H1 (cell line): Measurements from ENCODE around the gene VSTM2B. TPM values are rescaled to one million over a fixed set of nuclear protein-coding genes. Genes with fewer than 3 reads are reported as not detected.

Experiments used
- POLR2AphosphoS5 ChIP-seq: IDR thresholded peaks from 2 replicates; pipeline ENCODE4 v1.6.1; 2011; ENCODE audit warnings: low read depth, low read length
- polyA plus RNA-seq, 7 experiments: library from polyadenylated mRNA; depleted of rRNA in 3 of 7; stranded (reverse) in 5 of 7; unstranded in 2 of 7; fragments of >200 nt in 5 of 7; fragments of 200-250 nt in 2 of 7; gene quantifications; 1 replicate in 5 of 7; 2 replicates in 1 of 7; 4 replicates in 1 of 7; pipeline versions ENCODE4 v1.2.1 to v1.2.3, GENCODE V29; 2011 to 2013; ENCODE audit warnings: missing spikeins in 2 of 7, mixed read lengths in 2 of 7
- total RNA-seq: library from RNA; stranded (reverse); fragmentation: NEBNext Ultra II Directional; extraction: Animal tissue kit (Norgen Biotek cat#: 25700); gene quantifications from 2 replicates; pipeline ENCODE4 v1.2.1, GENCODE V29; 2021

The VSTM2B gene
- total and polyA plus RNA-seq, 2 of the 8 experiments (the other 6 are each of a cell fraction or from before 2014, with no cell fraction given) = 0.82 to 1.5 TPM

GRCh38 chr19:29545866-29546582 is 20.2 kb downstream of the VSTM2B start (continued):
- no peak for TF ChIP-seq POLR2AphosphoS5
